GM12878 (cell line): ENCODE results near the gene TRAPPC6A. TPM values are rescaled to one million over a fixed set of nuclear protein-coding genes. Genes with fewer than 3 reads are reported as not detected.
A peak's percentile ranks its signal among the peaks of the same experiment; 100 is the strongest.

Source experiments
- CBFB ChIP-seq: IDR thresholded peaks from 2 replicates; pipeline ENCODE4 v1.6.1; 2016; ENCODE audit warnings: antibody characterized with exemption, low read depth
- CTCF ChIP-seq, 3 experiments: IDR thresholded peaks in 2 of 3; conservative IDR thresholded peaks in 1 of 3; 2 replicates each; pipeline ENCODE4 v1.5.1; 2011; ENCODE audit warnings: low read depth in 3 of 3, low read length in 3 of 3, mild to moderate bottlenecking in 3 of 3, control low read depth in 2 of 3, moderate library complexity in 2 of 3, inconsistent platforms in 1 of 3, mixed read lengths in 1 of 3; ENCODE audit not compliant: control insufficient read depth in 2 of 3, insufficient read depth in 1 of 3; ENCODE audit errors: extremely low read depth in 1 of 3
- ESRRA ChIP-seq: IDR thresholded peaks from 2 replicates; pipeline ENCODE4 v1.6.1; 2012; ENCODE audit warnings: mild to moderate bottlenecking, low read length, improper control_type of control experiment
- FOXK2 ChIP-seq: fragments of 450-650 bp; IDR thresholded peaks from 2 replicates; pipeline ENCODE4 v1.6.1; 2017; ENCODE audit warnings: mild to moderate bottlenecking, moderate library complexity
- FOXM1 ChIP-seq: IDR thresholded peaks from 2 replicates; pipeline ENCODE4 v1.6.1; 2012; ENCODE audit warnings: low read depth, mild to moderate bottlenecking, inconsistent platforms, low read length, moderate library complexity
- KAT2A ChIP-seq: conservative IDR thresholded peaks from 2 replicates; pipeline ENCODE4 v1.6.1; 2011; ENCODE audit warnings: low read depth, low read length; ENCODE audit not compliant: control insufficient read depth
- MTA3 ChIP-seq: IDR thresholded peaks from 2 replicates; pipeline ENCODE4 v1.6.1; 2012; ENCODE audit warnings: low read length, inconsistent platforms, borderline replicate concordance
- NR2C1 ChIP-seq: fragments of 450-650 bp; IDR thresholded peaks from 2 replicates; pipeline ENCODE4 v1.6.1; 2017; ENCODE audit warnings: antibody characterized with exemption, mild to moderate bottlenecking, moderate library complexity
- PAX8 ChIP-seq: fragments of 450-650 bp; IDR thresholded peaks from 2 replicates; pipeline ENCODE4 v1.6.1; 2017; ENCODE audit warnings: mild to moderate bottlenecking, moderate library complexity
- PML ChIP-seq: IDR thresholded peaks from 2 replicates; pipeline ENCODE4 v1.6.1; 2012; ENCODE audit warnings: low read length, inconsistent platforms
- POLR2A ChIP-seq: IDR thresholded peaks from 2 replicates; pipeline ENCODE4 v1.6.1; 2011; ENCODE audit warnings: low read depth, mild to moderate bottlenecking, low read length
- RAD21 ChIP-seq: IDR thresholded peaks from 2 replicates; pipeline ENCODE4 v1.6.1; 2011; ENCODE audit warnings: mild to moderate bottlenecking, low read depth, low read length, moderate library complexity; ENCODE audit not compliant: insufficient read depth
- SMAD5 ChIP-seq: IDR thresholded peaks from 2 replicates; pipeline ENCODE4 v1.6.1; 2016; ENCODE audit warnings: antibody characterized with exemption, low read depth
- SP1 ChIP-seq: IDR thresholded peaks from one replicate; pipeline ENCODE4 v1.6.1; 2011; ENCODE audit warnings: low read depth, low read length
- STAT1 ChIP-seq: fragments of 450-650 bp; conservative IDR thresholded peaks from 2 replicates; pipeline ENCODE4 v1.6.1; 2014; ENCODE audit warnings: antibody characterized with exemption, mild to moderate bottlenecking
- STAT3 ChIP-seq: IDR thresholded peaks from 2 replicates; pipeline ENCODE4 v1.6.1; 2011; ENCODE audit warnings: low read depth, low read length, improper control_type of control experiment
- TAF1 ChIP-seq: IDR thresholded peaks from 2 replicates; pipeline ENCODE4 v1.6.1; 2011; ENCODE audit warnings: mild to moderate bottlenecking, low read depth, low read length, borderline replicate concordance
- TARDBP ChIP-seq: IDR thresholded peaks from 2 replicates; pipeline ENCODE4 v1.6.1; 2016; ENCODE audit warnings: borderline replicate concordance
- YY1 ChIP-seq: IDR thresholded peaks from 2 replicates; pipeline ENCODE4 v1.6.1; 2011; ENCODE audit warnings: low read depth, mild to moderate bottlenecking, low read length
- ZBTB33 ChIP-seq: fragments of 450-650 bp; IDR thresholded peaks from 2 replicates; pipeline ENCODE4 v1.6.1; 2017; ENCODE audit warnings: mild to moderate bottlenecking
- ZSCAN29 ChIP-seq: fragments of 450-650 bp; IDR thresholded peaks from 2 replicates; pipeline ENCODE4 v1.6.1; 2017; ENCODE audit warnings: mild to moderate bottlenecking, moderate library complexity
- polyA plus RNA-seq, 11 experiments: library from polyadenylated mRNA; depleted of rRNA in 4 of 11; unstranded in 6 of 11; stranded (reverse) in 5 of 11; fragments of >200 nt; fragmentation: Nextera tagmentation in 4 of 11; fragmentation: Illumina TruSeq in 1 of 11; extraction: Ambion mirVana in 4 of 11; extraction: Trizol in 1 of 11; gene quantifications; 1 replicate in 1 of 11; 2 replicates in 10 of 11; pipeline versions ENCODE4 v1.2.1 to v1.2.3, GENCODE V29; 2011 to 2016; ENCODE audit warnings: inconsistent platforms in 2 of 11, missing spikeins in 2 of 11, low read depth in 1 of 11
- total RNA-seq, 4 experiments: library from RNA; depleted of rRNA in 3 of 4; stranded (reverse); fragments of >200 nt in 3 of 4; fragmentation: Illumina TruSeq in 1 of 4; extraction: Trizol in 1 of 4; gene quantifications; 2 replicates each; pipeline versions ENCODE4 v1.2.1 to v1.2.3, GENCODE V29; 2013 to 2021
- TF ChIP-seq, protein P1 (sequence below): IDR thresholded peaks from 2 replicates; pipeline ENCODE4 v1.6.1; 2011; ENCODE audit warnings: borderline replicate concordance, low read depth, mild to moderate bottlenecking, moderate library complexity, mixed read lengths, low read length; ENCODE audit not compliant: insufficient read depth; ENCODE audit errors: extremely low read length
- TF ChIP-seq, protein P2 (sequence below): fragments of 150-350 bp; IDR thresholded peaks from 2 replicates; pipeline ENCODE4 v1.6.1; 2014; ENCODE audit warnings: mild to moderate bottlenecking, low read depth, low read length
- TF ChIP-seq, protein P3 (sequence below): fragments of 450-650 bp; formaldehyde crosslinking; IDR thresholded peaks from 2 replicates; pipeline ENCODE4 v1.5.0; 2022; ENCODE audit warnings: mild to moderate bottlenecking, missing genetic modification characterization

Gene TRAPPC6A
- total and polyA plus RNA-seq, 10 of the 15 experiments (the other 5 are each of a cell fraction or from before 2014, with no cell fraction given), result 1.8 to 83.9 (median 35.8) TPM

DNA sequence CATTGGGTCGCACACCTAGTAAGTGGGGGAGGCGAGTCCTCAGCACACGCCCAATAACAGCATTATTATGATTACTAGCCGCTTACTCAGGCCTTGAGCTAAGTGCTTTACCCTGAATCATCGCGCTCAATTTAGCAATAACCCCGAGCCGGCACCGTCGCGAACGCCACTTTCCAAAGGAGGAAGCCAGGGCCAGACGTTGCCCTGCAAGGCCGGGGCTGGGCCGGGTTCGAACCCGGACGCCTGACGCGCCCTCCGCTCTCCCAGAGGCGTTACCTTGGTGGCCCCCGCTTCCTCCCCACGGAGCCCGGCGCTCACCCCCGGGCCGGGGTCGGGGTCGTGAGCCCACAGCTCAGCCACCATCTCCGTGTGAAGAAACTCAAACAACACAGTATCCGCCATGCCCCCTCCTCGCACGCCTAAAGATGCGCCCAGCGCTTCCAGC is at the start of gene TRAPPC6A (continued):
- TF ChIP-seq KAT2A (no peak), STAT3 (no peak), CBFB (no peak), FOXM1 (no peak), NR2C1 (no peak), ZBTB33 (no peak), FOXK2 (no peak), SMAD5 (no peak), ZSCAN29 (no peak), MTA3 (no peak), TARDBP (no peak; the same call in 1 of the 2 replicates), POLR2A (peak; percentile 79), STAT1 (0 out of 2 replicates have a peak, but pooled peaks have one; percentile 37), ESRRA (no peak), TAF1 (peak; percentile 61), YY1 (peak; percentile 88), SP1 (no peak), CTCF (IDR thresholded peaks at IDR 0.05 in 2 of 3, conservative IDR thresholded peaks at IDR 0.05 in 1 of 3; ENCODE audit: control insufficient read depth in 2 of 3, extremely low read depth in 1 of 3, insufficient read depth in 1 of 3, low read depth in 3 of 3, low read length in 3 of 3) (no peak), RAD21 (no peak), PAX8 (no peak), PML (no peak)
- TF ChIP-seq, protein P1, sequence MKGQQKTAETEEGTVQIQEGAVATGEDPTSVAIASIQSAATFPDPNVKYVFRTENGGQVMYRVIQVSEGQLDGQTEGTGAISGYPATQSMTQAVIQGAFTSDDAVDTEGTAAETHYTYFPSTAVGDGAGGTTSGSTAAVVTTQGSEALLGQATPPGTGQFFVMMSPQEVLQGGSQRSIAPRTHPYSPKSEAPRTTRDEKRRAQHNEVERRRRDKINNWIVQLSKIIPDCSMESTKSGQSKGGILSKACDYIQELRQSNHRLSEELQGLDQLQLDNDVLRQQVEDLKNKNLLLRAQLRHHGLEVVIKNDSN, result no peak
- TF ChIP-seq, protein P2, sequence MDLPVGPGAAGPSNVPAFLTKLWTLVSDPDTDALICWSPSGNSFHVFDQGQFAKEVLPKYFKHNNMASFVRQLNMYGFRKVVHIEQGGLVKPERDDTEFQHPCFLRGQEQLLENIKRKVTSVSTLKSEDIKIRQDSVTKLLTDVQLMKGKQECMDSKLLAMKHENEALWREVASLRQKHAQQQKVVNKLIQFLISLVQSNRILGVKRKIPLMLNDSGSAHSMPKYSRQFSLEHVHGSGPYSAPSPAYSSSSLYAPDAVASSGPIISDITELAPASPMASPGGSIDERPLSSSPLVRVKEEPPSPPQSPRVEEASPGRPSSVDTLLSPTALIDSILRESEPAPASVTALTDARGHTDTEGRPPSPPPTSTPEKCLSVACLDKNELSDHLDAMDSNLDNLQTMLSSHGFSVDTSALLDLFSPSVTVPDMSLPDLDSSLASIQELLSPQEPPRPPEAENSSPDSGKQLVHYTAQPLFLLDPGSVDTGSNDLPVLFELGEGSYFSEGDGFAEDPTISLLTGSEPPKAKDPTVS, result no peak
- TF ChIP-seq, protein P3, sequence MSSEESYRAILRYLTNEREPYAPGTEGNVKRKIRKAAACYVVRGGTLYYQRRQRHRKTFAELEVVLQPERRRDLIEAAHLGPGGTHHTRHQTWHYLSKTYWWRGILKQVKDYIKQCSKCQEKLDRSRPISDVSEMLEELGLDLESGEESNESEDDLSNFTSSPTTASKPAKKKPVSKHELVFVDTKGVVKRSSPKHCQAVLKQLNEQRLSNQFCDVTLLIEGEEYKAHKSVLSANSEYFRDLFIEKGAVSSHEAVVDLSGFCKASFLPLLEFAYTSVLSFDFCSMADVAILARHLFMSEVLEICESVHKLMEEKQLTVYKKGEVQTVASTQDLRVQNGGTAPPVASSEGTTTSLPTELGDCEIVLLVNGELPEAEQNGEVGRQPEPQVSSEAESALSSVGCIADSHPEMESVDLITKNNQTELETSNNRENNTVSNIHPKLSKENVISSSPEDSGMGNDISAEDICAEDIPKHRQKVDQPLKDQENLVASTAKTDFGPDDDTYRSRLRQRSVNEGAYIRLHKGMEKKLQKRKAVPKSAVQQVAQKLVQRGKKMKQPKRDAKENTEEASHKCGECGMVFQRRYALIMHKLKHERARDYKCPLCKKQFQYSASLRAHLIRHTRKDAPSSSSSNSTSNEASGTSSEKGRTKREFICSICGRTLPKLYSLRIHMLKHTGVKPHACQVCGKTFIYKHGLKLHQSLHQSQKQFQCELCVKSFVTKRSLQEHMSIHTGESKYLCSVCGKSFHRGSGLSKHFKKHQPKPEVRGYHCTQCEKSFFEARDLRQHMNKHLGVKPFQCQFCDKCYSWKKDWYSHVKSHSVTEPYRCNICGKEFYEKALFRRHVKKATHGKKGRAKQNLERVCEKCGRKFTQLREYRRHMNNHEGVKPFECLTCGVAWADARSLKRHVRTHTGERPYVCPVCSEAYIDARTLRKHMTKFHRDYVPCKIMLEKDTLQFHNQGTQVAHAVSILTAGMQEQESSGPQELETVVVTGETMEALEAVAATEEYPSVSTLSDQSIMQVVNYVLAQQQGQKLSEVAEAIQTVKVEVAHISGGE, result no peak
